ENCODE data around the gene STX5.

Gene STX5

DNA sequence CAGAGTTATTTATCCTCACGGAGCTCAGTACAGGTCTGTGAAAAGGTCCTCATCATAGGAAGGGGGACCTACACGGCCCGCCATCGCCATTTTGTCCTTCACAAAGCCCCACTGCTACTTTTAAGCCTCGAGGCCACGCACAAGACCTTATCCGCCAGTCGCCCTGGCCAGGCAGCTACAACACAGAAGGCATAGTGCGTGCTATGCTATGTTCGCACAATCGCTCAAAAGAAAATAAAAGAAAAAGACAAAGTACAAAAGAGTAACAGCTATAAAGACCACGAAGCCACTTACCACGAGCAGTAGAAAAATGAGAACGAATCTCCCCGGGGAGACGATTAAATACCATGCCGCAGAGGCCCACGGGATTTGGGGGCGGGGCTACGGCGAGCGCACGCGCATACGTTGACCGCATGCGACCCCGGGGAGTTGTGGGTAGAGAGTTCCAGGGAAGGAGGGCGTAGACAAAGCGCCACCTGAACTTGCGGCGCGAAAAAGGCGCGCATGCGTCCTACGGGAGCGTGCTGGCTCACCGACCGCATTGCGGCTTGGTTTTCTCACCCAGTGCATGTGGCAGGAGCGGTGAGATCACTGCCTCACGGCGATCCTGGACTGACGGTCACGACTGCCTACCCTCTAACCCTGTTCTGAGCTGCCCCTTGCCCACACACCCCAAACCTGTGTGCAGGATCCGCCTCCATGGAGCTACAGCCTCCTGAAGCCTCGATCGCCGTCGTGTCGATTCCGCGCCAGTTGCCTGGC lies 23.9 kb upstream of the STX5 start:
- H3K9me3 ChIP-seq (ENCODE audit: low read depth, low read length): no peaks in the 10 kb centered on the region
- peak; percentile 94 for DNase-seq (ENCODE audit: low read depth, low spot score)
- H3K27ac ChIP-seq: peak overlapping the region; percentile 97
- H3K9ac ChIP-seq (ENCODE audit: insufficient read length): peak overlapping the region; percentile 99
- peak overlapping the region; percentile 94 for H3K4me3 ChIP-seq
- no peak for TF ChIP-seq EZH2 (IDR thresholded peaks at IDR 0.05)
- peak; percentile 100 for TF ChIP-seq POLR2AphosphoS5 (IDR thresholded peaks at IDR 0.05; ENCODE audit: borderline replicate concordance, low read depth, low read length)
- peaks cover 55% of the 10 kb centered on the region for H3K36me3 ChIP-seq (ENCODE audit: insufficient read depth, low read length)

DNA sequence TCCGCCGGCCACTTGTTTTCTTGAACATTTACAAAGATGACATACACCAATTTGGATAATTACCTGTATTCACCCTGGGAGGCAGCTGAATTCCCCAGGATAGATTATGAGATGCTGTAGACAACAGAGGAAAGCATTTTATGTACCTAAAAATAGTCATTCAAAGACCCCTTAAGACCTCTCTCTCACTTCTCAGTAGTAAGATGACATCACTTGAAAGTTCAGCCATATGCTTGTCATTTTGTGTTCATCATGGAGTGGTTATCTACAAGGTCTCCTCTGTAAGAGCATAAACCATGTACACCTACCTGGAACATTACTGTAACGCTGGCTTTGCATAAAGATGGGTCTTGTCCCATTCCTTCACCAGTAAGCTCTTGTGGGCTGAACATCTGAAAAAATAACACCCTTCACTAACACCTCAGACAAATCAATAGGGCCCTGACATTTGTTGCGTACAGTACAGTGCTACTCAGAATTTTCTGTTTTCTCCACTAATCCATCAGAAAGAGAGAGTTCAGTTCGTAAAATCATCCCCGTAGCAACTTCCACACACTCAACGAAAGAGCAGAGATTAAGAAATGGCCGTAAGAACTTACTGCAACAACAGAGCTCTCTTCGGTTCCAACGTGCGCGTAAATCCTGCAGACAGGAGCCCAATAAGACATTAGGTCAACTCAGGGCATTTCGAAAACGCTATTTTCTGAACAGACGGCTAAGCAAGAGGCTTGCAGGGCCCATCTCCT lies 23.1 kb upstream of the STX5 start:
- TF ChIP-seq EZH2 (IDR thresholded peaks at IDR 0.05) (no peak), POLR2AphosphoS5 (IDR thresholded peaks at IDR 0.05; ENCODE audit: borderline replicate concordance, low read depth, low read length) (no peak; the same call in 1 of the 2 replicates), FOXP2 (optimal IDR thresholded peaks at IDR 0.05; ENCODE audit: control extremely low read depth, extremely low read length, insufficient read depth) (no peak)
- peaks cover 55% of the 10 kb centered on the region for H3K36me3 ChIP-seq (ENCODE audit: insufficient read depth, low read length)
- peak overlapping the region; percentile 97 for H3K27ac ChIP-seq
- peak overlapping the region; percentile 99 for H3K9ac ChIP-seq (ENCODE audit: insufficient read length)
- no peaks in the 10 kb centered on the region for H3K9me3 ChIP-seq (ENCODE audit: low read depth, low read length)
- peak overlapping the region; percentile 94 for H3K4me3 ChIP-seq
- DNase-seq (ENCODE audit: low read depth, low spot score): no peak

- no peak for DNase-seq (ENCODE audit: low read depth, low spot score)
- no peaks in the 10 kb centered on the region for H3K9me3 ChIP-seq (ENCODE audit: low read depth, low read length)
- H3K9ac ChIP-seq (ENCODE audit: insufficient read length): peak overlapping the region; percentile 99
- peak overlapping the region; percentile 97 for H3K27ac ChIP-seq
- peak overlapping the region; percentile 94 for H3K4me3 ChIP-seq
- no peak for TF ChIP-seq EZH2 (IDR thresholded peaks at IDR 0.05)
- TF ChIP-seq POLR2AphosphoS5 (IDR thresholded peaks at IDR 0.05; ENCODE audit: borderline replicate concordance, low read depth, low read length): peak; percentile 2; the same call in 1 of the 2 replicates
- H3K36me3 ChIP-seq (ENCODE audit: insufficient read depth, low read length): peaks cover 49% of the 10 kb centered on the region
Measured at GRCh38 chr11:62854013-62854824, 22.4 kb upstream of the STX5 start.

DNA sequence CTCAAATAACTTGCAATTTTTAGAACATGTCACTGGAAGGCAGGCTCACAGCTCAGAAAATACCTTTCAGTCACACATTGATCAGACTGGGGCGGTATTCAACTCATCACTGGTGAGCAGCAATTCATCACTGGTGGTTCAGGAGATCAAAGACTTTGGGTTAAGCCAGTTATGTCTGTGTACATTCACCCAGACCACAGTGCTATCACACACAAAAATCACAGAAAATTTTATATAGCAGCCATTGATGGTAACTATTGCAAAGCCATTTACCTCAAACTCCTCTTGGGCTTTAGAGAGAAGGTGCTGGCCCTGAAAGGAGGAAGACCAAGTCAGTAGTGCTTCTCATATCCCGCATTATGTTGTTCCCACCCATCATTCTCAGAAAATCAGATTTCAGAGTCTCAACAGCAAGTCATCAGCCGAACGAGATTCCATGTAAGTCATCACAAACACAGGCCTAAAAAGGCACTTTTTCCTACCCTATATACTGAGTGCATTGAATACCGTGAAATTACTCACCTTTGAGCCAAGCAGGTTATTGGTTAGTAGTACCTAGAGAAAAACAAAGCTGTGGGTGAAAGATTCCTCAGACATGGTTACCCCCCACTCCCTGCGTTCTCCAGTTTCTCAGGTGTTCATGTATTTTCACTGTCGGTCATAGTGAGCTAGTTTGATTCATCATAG lies 21.6 kb upstream of the STX5 start:
- TF ChIP-seq FOXP2 (optimal IDR thresholded peaks at IDR 0.05; ENCODE audit: control extremely low read depth, extremely low read length, insufficient read depth) (no peak), POLR2AphosphoS5 (IDR thresholded peaks at IDR 0.05; ENCODE audit: borderline replicate concordance, low read depth, low read length) (no peak; the same call in none of the 2 replicates)
- Histone ChIP-seq H3K9ac (ENCODE audit: insufficient read length) (peak overlapping the region; percentile 99), H3K36me3 (ENCODE audit: insufficient read depth, low read length) (peaks cover 49% of the 10 kb centered on the region)

GRCh38 chr11:62852523-62853188 lies 20.8 kb upstream of the STX5 start:
- peak overlapping the region; percentile 97 for H3K27ac ChIP-seq
- H3K9ac ChIP-seq (ENCODE audit: insufficient read length): peak overlapping the region; percentile 99
- no peak for DNase-seq (ENCODE audit: low read depth, low spot score)
- H3K9me3 ChIP-seq (ENCODE audit: low read depth, low read length): no peaks in the 10 kb centered on the region
- TF ChIP-seq POLR2AphosphoS5 (IDR thresholded peaks at IDR 0.05; ENCODE audit: borderline replicate concordance, low read depth, low read length) (no peak), EZH2 (IDR thresholded peaks at IDR 0.05) (no peak), FOXP2 (optimal IDR thresholded peaks at IDR 0.05; ENCODE audit: control extremely low read depth, extremely low read length, insufficient read depth) (no peak)
- H3K36me3 ChIP-seq (ENCODE audit: insufficient read depth, low read length): peaks cover 47% of the 10 kb centered on the region
- peak overlapping the region; percentile 94 for H3K4me3 ChIP-seq

More for the DNA sequence above, 21.6 kb upstream of the STX5 start:
- Histone ChIP-seq H3K4me3 (peak overlapping the region; percentile 94), H3K9me3 (ENCODE audit: low read depth, low read length) (no peaks in the 10 kb centered on the region), H3K27ac (peak overlapping the region; percentile 97)
- DNase-seq (ENCODE audit: low read depth, low spot score): no peak

GRCh38 chr11:62851807-62852522 lies 20.1 kb upstream of the STX5 start:
- Histone ChIP-seq H3K4me3 (peak overlapping the region; percentile 94), H3K9ac (ENCODE audit: insufficient read length) (peak overlapping the region; percentile 99), H3K9me3 (ENCODE audit: low read depth, low read length) (no peaks in the 10 kb centered on the region), H3K27ac (peak overlapping the region; percentile 97), H3K36me3 (ENCODE audit: insufficient read depth, low read length) (peaks cover 43% of the 10 kb centered on the region)
- DNase-seq (ENCODE audit: low read depth, low spot score): no peak
- TF ChIP-seq FOXP2 (optimal IDR thresholded peaks at IDR 0.05; ENCODE audit: control extremely low read depth, extremely low read length, insufficient read depth): no peak
- TF ChIP-seq EZH2 (IDR thresholded peaks at IDR 0.05): no peak
- TF ChIP-seq POLR2AphosphoS5 (IDR thresholded peaks at IDR 0.05; ENCODE audit: borderline replicate concordance, low read depth, low read length): no peak
